GM11168 (cell line): ENCODE data around the gene MTG2.
"Not testable (repeated sequence)": the region's sequence is repeated elsewhere in the genome, so short reads cannot be mapped to it uniquely, and the experiment has no call there.

Experiments used
- in situ Hi-C: fragments of 300-500 bp; cut with MboI; formaldehyde crosslinking; loops from one replicate; pipeline ENCODE4 v1.12.0; 2022; ENCODE audit warnings: low sequenced_read_pairs; ENCODE audit not compliant: unreplicated experiment

The MTG2 gene

GRCh38 chr20:62143957-62144825 lies 38.6 kb upstream of the MTG2 start:
- in situ Hi-C loops = no loop called here

DNA sequence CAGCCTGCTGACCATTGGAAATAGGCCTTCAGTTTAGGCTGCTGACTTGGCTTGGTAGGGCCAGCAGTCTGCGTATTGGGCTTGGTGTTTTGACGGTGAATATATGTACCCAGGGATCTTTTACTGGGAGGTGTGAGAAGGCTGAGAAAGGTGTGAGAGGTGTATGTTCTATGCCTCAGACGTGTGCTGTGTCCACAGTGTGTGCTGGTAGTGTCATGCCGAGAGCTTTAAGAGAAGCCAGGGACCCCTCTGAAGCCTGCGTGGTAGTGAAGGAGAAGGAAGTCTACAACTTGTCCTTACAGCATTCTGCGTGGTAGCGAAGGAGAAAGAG lies 37.2 kb upstream of the MTG2 start:
- in situ Hi-C loops = no loop called here

DNA sequence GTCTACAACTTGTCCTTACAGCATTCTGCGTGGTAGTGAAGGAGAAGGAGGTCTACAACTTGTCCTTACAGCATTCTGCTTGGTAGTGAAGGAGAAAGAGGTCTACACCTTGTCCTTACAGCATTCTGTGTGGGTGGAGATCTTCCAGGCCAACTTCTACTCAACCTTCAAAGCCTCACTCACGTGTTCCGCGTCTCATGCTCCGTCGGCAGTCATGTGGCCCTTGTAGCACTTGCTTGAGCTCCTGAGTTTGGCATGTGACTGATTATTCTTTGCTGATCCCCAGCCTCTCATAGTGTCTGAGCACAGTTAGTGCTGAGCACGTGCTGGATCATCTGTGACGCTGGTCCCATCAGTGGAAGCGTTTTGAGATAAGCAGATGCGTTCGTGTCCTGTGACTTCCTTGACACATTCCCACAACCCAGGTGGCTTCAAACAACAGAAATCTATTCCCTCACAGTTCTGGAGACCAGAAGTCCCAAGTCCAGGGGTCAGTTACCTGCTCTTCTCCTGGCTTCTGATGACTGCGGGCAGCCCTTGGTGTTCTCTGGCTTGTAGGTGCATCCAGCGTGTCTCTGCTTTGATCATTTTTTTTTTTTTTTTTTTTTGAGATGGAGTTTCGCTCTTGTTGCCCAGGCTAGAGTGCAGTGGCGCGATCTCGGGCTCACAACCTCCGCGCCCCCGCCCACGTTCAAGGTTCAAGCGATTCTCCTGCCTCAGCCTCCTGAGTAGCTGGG lies 36.6 kb upstream of the MTG2 start:
- in situ Hi-C loops = no loop called here

DNA sequence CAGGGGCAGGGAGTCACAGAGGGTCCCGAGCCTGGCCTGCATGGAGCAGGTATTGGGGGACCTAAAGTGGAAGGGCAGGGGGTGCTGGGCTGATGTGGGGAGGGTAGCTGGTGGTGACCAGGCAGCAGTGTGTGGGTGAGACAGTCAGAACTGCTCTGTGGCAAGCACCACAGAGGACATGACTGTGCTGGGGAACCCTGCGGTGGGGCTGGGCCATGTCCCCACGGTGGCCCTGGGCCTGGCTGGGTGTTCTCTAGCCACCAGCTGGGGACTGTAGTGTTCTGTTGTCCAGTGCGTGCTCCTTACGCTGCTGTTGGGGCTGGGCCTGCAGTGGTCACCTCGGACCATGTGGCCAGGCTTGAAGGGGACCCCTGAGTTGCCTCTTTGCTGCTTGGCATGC lies 35.7 kb upstream of the MTG2 start:
- in situ Hi-C loops = no loop called here

- in situ Hi-C loops = no loop called here
These were observed 35.3 kb upstream of the MTG2 start for GRCh38 chr20:62147528-62147927.

GRCh38 chr20:62148383-62148782 lies 34.4 kb upstream of the MTG2 start:
- in situ Hi-C loops = not testable (repeated sequence)

GRCh38 chr20:62148908-62149314 lies 33.9 kb upstream of the MTG2 start:
- in situ Hi-C loops = no loop called here

- in situ Hi-C loops = no loop called here
These were observed 33.1 kb upstream of the MTG2 start for GRCh38 chr20:62149532-62150309.

DNA sequence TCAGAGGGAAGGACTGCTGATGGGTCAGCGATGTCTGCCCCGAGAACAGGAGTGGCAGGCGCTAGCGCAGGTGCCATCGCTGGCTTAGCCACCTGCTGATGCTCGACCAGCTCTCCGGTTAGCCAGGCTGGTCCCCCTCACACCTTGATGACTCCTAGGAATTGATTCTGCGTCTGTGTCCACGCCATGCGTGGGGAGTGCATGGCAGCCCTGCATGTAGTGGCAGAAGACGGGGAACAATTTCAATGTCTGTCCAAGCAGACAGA lies 32.6 kb upstream of the MTG2 start:
- in situ Hi-C loops = no loop called here

- in situ Hi-C loops = no loop called here
These were observed 31.6 kb upstream of the MTG2 start for GRCh38 chr20:62151225-62151624.

DNA sequence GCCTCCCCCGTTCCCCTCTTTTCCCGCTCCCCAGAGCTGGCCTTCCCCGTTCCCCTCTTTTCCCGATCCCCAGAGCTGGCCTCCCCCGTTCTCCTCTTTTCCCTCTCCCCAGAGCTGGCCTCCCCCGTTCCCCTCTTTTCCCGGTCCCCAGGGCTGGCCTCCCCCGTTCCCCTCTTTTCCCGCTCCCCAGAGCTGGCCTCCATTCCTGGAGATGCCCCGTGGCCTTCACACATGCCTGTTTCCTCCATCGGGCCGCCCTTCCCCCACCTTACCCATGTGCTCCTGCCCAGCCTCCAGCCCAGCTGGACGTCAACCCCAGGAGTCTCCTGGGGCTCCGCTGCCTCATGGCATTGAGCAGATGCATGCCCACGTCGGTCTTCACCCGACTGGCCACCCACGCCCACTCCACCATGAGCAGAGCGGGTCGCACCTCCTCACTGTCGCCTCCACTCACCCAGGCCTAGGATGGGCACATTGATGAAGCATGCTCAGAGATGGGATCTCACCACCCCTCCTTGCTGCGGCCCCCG lies 30.9 kb upstream of the MTG2 start:
- in situ Hi-C loops = no loop called here

DNA sequence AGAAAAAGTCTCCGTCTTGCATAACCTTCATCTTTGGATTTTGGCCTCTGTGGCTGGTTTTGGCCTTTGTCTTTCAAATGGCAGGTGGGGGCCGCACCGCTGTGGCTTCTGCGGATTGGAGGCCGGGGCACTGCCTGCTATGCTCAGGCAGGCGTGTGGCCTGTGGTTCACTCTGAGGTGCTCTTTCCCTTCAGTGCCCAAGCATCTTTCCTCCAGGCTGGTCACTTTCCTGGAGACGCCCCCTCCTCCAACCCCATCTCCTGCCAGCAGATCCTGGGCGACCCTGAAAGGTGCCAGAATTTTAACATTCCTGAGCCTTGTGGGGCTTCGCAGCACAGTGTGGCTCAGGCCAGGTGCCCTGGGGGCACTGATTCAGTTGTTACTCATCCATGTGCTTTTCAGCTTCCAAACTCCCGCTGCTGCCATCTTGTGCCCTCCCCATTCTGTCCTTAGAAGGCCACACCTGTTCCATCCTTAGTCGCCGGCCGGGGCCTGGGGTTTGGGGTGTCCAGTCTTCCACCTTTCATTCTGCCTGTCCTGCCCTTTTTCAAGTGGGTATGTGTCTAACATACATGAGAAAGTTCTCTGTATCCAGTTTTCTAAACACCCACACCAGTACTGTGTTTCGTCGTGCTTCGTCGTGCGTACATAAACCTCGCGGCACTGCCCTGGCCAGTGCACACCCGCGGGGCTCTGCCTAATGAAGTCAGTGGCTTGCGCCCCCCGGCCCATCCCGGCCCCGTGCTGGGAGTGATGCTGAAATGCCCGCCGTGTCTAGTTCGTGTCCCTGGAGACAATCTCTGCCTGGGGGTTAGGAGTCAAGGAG lies 27.2 kb upstream of the MTG2 start:
- in situ Hi-C loops = no loop called here

DNA sequence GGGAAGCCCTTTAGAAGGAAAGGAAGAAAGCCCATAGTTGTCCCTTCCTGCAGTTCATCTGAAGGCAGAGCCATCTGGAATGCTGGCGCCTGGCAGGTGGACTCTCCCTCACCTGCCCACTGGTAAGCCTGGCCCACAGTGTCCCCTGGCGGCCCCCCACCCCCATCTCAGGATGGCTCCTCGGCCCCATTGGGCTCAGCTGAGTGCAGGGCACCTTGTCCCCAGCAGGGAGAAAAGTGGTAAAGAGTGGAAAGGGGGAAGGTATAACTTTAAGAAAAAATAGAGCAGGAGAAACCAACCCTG lies 26.6 kb upstream of the MTG2 start:
- in situ Hi-C loops = no loop called here

DNA sequence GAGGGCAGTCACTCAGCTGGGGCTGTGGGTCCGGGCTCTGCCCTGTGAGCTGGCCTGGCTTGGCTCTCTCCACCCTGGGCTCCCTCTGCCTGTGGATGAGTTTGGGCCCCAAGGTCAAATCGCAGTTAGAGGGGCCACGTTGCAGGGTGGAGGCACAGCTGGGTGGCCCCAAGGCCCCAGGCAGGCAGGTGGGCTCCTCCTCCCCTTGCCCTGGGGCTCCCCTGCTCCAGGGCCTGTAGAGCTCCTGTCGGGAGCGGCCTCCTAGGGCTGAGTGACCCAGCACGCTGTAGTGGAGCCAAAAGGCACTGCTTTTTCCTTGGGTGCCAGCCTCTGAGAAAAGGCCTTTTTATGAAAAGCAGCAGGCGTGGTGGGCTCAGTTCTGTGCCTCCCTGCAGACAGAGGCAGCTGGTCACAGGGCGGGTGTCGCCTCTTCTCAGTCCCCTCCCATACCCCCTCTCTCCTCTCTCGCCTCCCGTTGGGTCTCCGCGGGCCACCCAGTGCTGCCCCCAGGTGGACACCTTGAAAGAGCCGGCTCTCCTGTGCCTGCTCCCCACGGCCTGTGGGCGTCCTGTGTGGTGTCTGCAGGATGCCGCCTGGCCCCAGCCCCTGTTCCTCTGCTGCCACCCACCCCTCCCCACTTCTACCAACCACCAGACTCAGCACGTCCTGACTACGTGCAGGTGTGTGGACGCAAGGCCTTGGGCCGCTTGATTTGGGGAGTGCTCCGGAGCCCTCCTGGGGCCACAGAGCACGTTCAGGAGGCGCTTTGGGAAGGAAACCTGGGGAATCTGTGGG lies 26.0 kb upstream of the MTG2 start:
- in situ Hi-C loops = no loop called here

- in situ Hi-C loops = no loop called here
These were observed 25.3 kb upstream of the MTG2 start for GRCh38 chr20:62157387-62158087.

- in situ Hi-C loops = no loop called here
These were observed 24.8 kb upstream of the MTG2 start for GRCh38 chr20:62158088-62158400.

DNA sequence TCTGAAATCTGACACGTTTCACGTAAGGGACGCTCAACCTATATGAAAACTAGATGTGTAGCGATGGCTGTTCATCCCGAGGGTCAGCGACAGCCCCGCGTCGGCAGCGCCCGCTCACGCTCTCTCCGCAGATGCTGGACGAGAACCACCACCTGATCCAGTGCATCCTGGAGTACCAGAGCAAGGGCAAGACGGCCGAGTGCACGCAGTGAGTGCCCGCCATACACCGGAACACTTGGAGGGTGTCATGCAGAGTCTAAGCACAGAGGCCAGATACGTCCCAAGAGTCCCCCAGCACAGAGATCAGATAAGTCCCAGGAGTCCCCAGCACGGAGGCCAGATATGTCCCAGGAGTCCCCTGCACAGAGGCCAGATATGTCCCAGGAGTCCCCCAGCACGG lies 24.3 kb upstream of the MTG2 start:
- in situ Hi-C loops = no loop called here

DNA sequence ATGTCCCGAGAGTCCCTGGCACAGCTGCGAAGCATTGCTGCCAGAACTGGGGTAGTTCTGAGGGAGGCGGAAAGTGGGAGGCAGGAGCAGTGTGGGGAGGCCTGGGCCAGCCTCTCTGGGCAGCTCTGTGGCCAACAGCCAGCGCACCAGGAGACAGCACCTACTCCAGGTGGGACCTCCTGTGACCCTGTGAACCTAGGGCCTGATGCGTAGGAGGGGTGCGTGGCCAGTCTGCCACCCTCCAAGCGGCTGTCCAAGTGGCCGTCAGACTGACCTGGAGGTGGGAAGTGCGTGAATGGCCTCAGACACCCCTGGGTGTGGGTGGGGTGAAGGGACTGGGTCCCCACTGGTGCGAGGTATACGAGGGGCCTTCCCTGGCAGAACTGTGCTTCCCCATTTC lies 23.8 kb upstream of the MTG2 start:
- in situ Hi-C loops = no loop called here

DNA sequence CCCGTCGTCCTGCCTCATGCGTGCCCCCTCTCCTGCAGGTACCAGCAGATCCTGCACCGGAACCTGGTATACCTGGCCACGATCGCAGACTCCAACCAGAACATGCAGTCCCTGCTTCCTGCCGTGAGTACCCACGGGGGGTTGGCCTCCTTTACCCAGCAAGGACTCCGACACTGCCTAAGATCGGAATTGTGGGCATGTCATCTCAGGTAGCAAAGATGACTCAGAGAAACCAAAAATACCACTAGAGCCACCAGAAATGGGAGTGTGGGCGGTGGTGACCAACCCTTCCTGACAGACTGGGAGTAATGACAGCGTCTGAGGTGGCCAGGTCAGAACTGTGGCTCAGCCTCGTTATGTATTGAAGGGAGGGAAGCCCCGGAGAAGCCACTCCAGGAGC lies 23.0 kb upstream of the MTG2 start:
- in situ Hi-C loops = no loop called here
